ENCODE measurements around the gene TRIAP1.

TRIAP1 gene

GRCh38 chr12:120417917-120418580 is 28.1 kb downstream of the TRIAP1 start:
- CTCF ChIA-PET: interaction anchor here (0.7 kb wide), 1 partner anchor 50 kb away, joined by 3 read pairs; no protein-coding TSS in a partner anchor

GRCh38 chr12:120416490-120417216 is 29.5 kb downstream of the TRIAP1 start:
- TF ChIP-seq ARNT (IDR thresholded peaks at IDR 0.05): no peak
- TF ChIP-seq SUZ12 (IDR thresholded peaks at IDR 0.05): no peak
- TF ChIP-seq ZNF384 (IDR thresholded peaks at IDR 0.05): no peak
- no peak for TF ChIP-seq LEF1 (IDR thresholded peaks at IDR 0.05; ENCODE audit: borderline replicate concordance)
- TF ChIP-seq TARDBP (IDR thresholded peaks at IDR 0.05): no peak
- TF ChIP-seq SP1 (IDR thresholded peaks at IDR 0.05): no peak
- TF ChIP-seq HDGF (IDR thresholded peaks at IDR 0.05; ENCODE audit: borderline replicate concordance): no peak
- TF ChIP-seq BHLHE40 (IDR thresholded peaks at IDR 0.05; ENCODE audit: borderline replicate concordance): no peak
- TF ChIP-seq FOXA1 (IDR thresholded peaks at IDR 0.05): no peak
- no peak for TF ChIP-seq ELF4 (IDR thresholded peaks at IDR 0.05)
- no peak for TF ChIP-seq FOXK2 (IDR thresholded peaks at IDR 0.05)
- TF ChIP-seq CTBP1 (IDR thresholded peaks at IDR 0.05; ENCODE audit: borderline replicate concordance): no peak
- no peak for TF ChIP-seq PKNOX1 (IDR thresholded peaks at IDR 0.05)
- no peak for TF ChIP-seq L3MBTL2 (conservative IDR thresholded peaks at IDR 0.05)
- no peak for TF ChIP-seq NFRKB (IDR thresholded peaks at IDR 0.05)
- no peak for TF ChIP-seq FOXM1 (IDR thresholded peaks at IDR 0.05; ENCODE audit: borderline replicate concordance)
- POLR2A ChIA-PET: no interaction called here
- CTCF ChIA-PET: interaction anchor here (0.8 kb wide), 1 partner anchor 50 kb away, joined by 4 read pairs; no protein-coding TSS in a partner anchor
- no peak for DNase-seq (ENCODE audit: extremely low spot score)

More at GRCh38 chr12:120417917-120418580, 28.1 kb downstream of the TRIAP1 start:
- POLR2A ChIA-PET: no interaction called here
- no peak for DNase-seq (ENCODE audit: extremely low spot score)
- TF ChIP-seq TARDBP (IDR thresholded peaks at IDR 0.05) (no peak), ELF4 (IDR thresholded peaks at IDR 0.05) (no peak), PKNOX1 (IDR thresholded peaks at IDR 0.05) (no peak), FOXM1 (IDR thresholded peaks at IDR 0.05; ENCODE audit: borderline replicate concordance) (no peak), SP1 (IDR thresholded peaks at IDR 0.05) (no peak), ZNF384 (IDR thresholded peaks at IDR 0.05) (no peak)

- ChIA-PET CTCF (interaction anchor here (1.0 kb wide), 1 partner anchor 47 kb away, joined by 3 read pairs; no protein-coding TSS in a partner anchor), POLR2A (no interaction called here)
- TF ChIP-seq L3MBTL2 (conservative IDR thresholded peaks at IDR 0.05) (peak; percentile 56; the same call in 1 of the 2 replicates), ZNF384 (IDR thresholded peaks at IDR 0.05) (no peak)
- no peak for DNase-seq (ENCODE audit: extremely low spot score)
Measured at GRCh38 chr12:120413901-120414695, 32.1 kb downstream of the TRIAP1 start.

- no peak for DNase-seq (ENCODE audit: extremely low spot score)
- TF ChIP-seq FOXK2 (IDR thresholded peaks at IDR 0.05): no peak
- no peak for TF ChIP-seq BHLHE40 (IDR thresholded peaks at IDR 0.05; ENCODE audit: borderline replicate concordance)
- TF ChIP-seq ZNF384 (IDR thresholded peaks at IDR 0.05): no peak
- no peak for TF ChIP-seq ARNT (IDR thresholded peaks at IDR 0.05)
- no peak for TF ChIP-seq SP1 (IDR thresholded peaks at IDR 0.05)
- no peak for TF ChIP-seq FOXA1 (IDR thresholded peaks at IDR 0.05)
- TF ChIP-seq LEF1 (IDR thresholded peaks at IDR 0.05; ENCODE audit: borderline replicate concordance): no peak
- TF ChIP-seq HDGF (IDR thresholded peaks at IDR 0.05; ENCODE audit: borderline replicate concordance): no peak
- no peak for TF ChIP-seq ELF4 (IDR thresholded peaks at IDR 0.05)
- TF ChIP-seq PKNOX1 (IDR thresholded peaks at IDR 0.05): no peak
- no peak for TF ChIP-seq FOXM1 (IDR thresholded peaks at IDR 0.05; ENCODE audit: borderline replicate concordance)
- no peak for TF ChIP-seq SUZ12 (IDR thresholded peaks at IDR 0.05)
- TF ChIP-seq TARDBP (IDR thresholded peaks at IDR 0.05): no peak
- ChIA-PET POLR2A (no interaction called here), CTCF (no interaction called here)
Measured at GRCh38 chr12:120412421-120412820, 33.8 kb downstream of the TRIAP1 start.

- DNase-seq (ENCODE audit: extremely low spot score): no peak
- POLR2A ChIA-PET: no interaction called here
- CTCF ChIA-PET: interaction anchor here (1.2 kb wide), 1 partner anchor 21 kb away, joined by 6 read pairs; no protein-coding TSS in a partner anchor
- no peak for TF ChIP-seq NFRKB (IDR thresholded peaks at IDR 0.05)
- TF ChIP-seq HDGF (IDR thresholded peaks at IDR 0.05; ENCODE audit: borderline replicate concordance): no peak
- TF ChIP-seq ELF4 (IDR thresholded peaks at IDR 0.05): no peak
- no peak for TF ChIP-seq L3MBTL2 (conservative IDR thresholded peaks at IDR 0.05)
- no peak for TF ChIP-seq BHLHE40 (IDR thresholded peaks at IDR 0.05; ENCODE audit: borderline replicate concordance)
- TF ChIP-seq FOXM1 (IDR thresholded peaks at IDR 0.05; ENCODE audit: borderline replicate concordance): no peak
- TF ChIP-seq LEF1 (IDR thresholded peaks at IDR 0.05; ENCODE audit: borderline replicate concordance): no peak
- no peak for TF ChIP-seq SUZ12 (IDR thresholded peaks at IDR 0.05)
- no peak for TF ChIP-seq FOXA1 (IDR thresholded peaks at IDR 0.05)
- no peak for TF ChIP-seq TARDBP (IDR thresholded peaks at IDR 0.05)
- TF ChIP-seq CTBP1 (IDR thresholded peaks at IDR 0.05; ENCODE audit: borderline replicate concordance): no peak
Measured at GRCh38 chr12:120408771-120409170, 37.4 kb downstream of the TRIAP1 start.
